IPS DF 6.9 (cell line): Measurements from ENCODE around the gene DRC1.
"Not testable (repeated sequence)": the region's sequence is repeated elsewhere in the genome, so short reads cannot be mapped to it uniquely, and the experiment has no call there.

Source experiments
- DNase-seq: peaks from one replicate; pipeline ENCODE4 v3.0.0-alpha.2; 2013; ENCODE audit warnings: low read depth, low spot score
- H3K27ac ChIP-seq: one replicate; pipeline ENCODE4 v1.5.1; 2013; ENCODE audit warnings: low read length, control low read depth
- H3K27me3 ChIP-seq: 2 replicates; pipeline ENCODE4 v1.6.1; 2013; ENCODE audit warnings: mild to moderate bottlenecking, low read length; ENCODE audit not compliant: control insufficient read depth, insufficient read depth
- H3K36me3 ChIP-seq: 2 replicates; pipeline ENCODE4 v1.6.1; 2013; ENCODE audit warnings: low read length; ENCODE audit not compliant: control insufficient read depth, insufficient read depth
- H3K4me1 ChIP-seq: 2 replicates; pipeline ENCODE4 v1.6.1; 2013; ENCODE audit warnings: low read length; ENCODE audit not compliant: control insufficient read depth, insufficient read depth
- H3K4me3 ChIP-seq: 2 replicates; pipeline ENCODE4 v1.5.1; 2013; ENCODE audit warnings: mild to moderate bottlenecking, low read length
- H3K9me3 ChIP-seq: 2 replicates; pipeline ENCODE4 v1.6.1; 2013; ENCODE audit warnings: low read length, inconsistent platforms; ENCODE audit not compliant: control insufficient read depth, insufficient read depth
- WGBS: extraction: QIAGEN DNeasy Blood & Tissue Kit; methylation state at CpG from one replicate; pipeline ENCODE4 v1.1.7; 2013; ENCODE audit warnings: mixed read lengths, missing lambda C conversion rate; ENCODE audit not compliant: insufficient read length, insufficient coverage; 5-methylcytosine and 5-hydroxymethylcytosine counted together

The DRC1 gene

GRCh38 chr2:26462511-26463243, 61.0 kb downstream of the DRC1 start:
- no peaks in the 10 kb centered on the region for H3K36me3 ChIP-seq
- peaks cover 1% of the 10 kb centered on the region; the same call in 1 of the 2 replicates for H3K4me1 ChIP-seq
- H3K4me3 ChIP-seq: no peak overlapping the region
- no peak overlapping the region for H3K27ac ChIP-seq
- H3K9me3 ChIP-seq: no peaks in the 10 kb centered on the region
- no peaks in the 10 kb centered on the region for H3K27me3 ChIP-seq
- WGBS: no CpG with 5 or more reads among the region's 14 CpGs
- DNase-seq: peak; percentile 31

DNA sequence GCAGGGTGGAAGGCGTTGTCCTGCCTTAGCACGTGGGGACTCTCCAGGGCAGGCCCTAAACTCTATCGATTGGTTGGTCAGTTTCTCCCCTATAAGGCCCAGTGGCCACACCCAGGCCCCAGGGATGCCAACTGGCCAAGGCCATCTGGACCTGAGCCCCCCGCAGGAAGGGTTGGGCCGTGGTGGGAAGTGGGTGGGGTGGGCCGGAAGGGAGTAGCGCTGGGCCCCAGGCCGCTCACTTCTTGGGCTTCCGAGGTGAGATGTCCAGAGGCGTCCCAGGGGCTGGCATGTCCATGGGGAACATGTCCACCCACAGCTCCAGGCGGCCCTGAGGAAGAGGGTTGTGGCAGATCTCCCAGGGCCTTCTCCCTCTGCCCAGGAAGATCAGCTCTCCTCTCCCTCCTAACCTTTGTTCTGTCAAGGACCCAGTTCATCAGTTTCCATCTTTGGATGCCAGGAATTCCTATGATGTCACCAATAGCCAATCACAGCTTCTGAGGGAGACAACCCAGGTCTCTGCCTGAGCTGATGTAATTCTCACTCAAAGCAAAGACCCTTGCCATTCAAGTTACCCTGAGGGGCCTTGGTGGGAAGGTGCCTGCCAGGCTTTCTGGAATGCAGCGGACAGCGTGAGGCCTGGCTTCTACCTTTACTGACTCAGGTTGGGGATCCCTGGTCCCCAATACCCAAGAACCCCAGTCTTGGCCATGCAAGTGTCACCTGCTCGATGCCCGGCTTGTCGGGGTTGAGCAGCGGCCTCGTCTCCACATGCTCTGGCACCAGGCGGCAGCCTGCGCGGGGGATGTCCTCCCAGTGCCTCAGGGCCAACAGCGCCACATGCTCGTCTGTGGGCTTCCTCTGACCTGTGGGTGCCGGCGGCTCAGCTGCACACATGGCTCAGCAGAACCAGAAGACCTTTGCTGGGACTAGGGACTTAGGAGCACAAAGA, 61.8 kb downstream of the DRC1 start:
- Histone ChIP-seq H3K36me3 (no peaks in the 10 kb centered on the region), H3K4me3 (no peak overlapping the region), H3K27me3 (no peaks in the 10 kb centered on the region), H3K27ac (no peak overlapping the region), H3K4me1 (peaks cover 1% of the 10 kb centered on the region; the same call in 1 of the 2 replicates), H3K9me3 (no peaks in the 10 kb centered on the region)
- DNase-seq: peak; percentile 50
- no CpG with 5 or more reads among the region's 25 CpGs for WGBS

- Histone ChIP-seq H3K4me3 (no peak overlapping the region), H3K4me1 (peaks cover 1% of the 10 kb centered on the region; the same call in 1 of the 2 replicates), H3K36me3 (no peaks in the 10 kb centered on the region), H3K27ac (no peak overlapping the region), H3K27me3 (no peaks in the 10 kb centered on the region), H3K9me3 (no peaks in the 10 kb centered on the region)
- DNase-seq: no peak
- WGBS: no CpG with 5 or more reads among the region's 14 CpGs
Measured at GRCh38 chr2:26464390-26465265, 62.9 kb downstream of the DRC1 start.

DNA sequence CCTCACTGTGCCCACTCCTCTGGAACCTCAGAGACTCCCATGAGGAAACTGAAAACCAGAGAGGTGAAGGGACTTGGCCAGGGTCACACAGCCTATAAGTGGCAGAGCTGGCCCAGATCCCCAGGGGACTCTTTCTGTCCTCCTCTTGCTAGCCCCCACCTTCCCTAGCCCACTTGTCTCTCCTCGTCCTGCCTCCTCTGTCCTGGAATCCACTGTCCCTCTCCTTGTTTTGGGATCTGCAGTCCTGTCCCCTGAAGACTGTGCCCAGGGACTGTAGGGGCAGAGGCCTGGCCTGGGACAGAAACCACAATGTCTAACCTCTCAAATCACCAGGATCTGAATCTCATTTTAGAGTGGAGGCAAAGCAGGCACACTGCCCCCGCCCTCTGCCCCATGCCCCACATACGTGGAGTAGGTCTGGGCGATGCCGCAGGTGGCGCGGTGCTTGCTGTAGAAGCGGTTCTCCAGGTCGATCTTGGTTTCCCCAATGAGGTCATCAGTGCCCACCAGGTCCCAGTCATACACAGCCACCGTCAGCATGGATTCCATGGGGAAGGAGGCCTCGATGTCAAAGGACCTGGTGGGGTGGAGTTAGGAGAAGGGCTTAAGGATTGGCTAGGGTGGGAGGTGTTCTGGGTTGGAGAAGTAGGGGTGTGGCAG, 63.7 kb downstream of the DRC1 start:
- Histone ChIP-seq H3K4me3 (no peak overlapping the region), H3K36me3 (no peaks in the 10 kb centered on the region), H3K27me3 (no peaks in the 10 kb centered on the region), H3K27ac (no peak overlapping the region), H3K9me3 (no peaks in the 10 kb centered on the region), H3K4me1 (peaks cover 1% of the 10 kb centered on the region; the same call in 1 of the 2 replicates)
- no peak for DNase-seq
- WGBS: no CpG with 5 or more reads among the region's 11 CpGs

DNA sequence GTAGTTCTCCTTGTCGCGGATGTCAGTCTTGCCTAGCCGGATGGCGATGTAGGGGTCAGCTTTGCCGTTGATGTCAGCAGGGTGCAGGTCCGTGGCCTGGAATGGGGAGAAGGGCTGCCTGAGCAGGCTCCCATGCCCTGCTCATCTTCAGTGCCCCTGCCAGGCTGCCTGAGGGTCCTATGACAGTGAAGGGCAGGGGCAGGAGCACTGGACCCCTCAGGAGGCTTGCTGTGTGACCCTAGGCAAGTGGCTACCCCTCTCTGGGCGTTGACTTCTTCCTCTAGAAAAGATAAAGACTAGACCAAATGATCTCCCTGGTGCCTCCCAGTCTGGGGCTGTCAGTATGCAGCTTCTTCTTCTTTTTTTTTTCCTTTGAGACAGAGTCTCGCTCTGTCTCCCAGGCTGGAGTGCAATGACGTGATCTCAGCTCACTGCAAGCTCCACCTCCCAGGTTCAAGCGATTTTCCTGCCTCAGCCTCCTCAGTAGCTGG, 64.3 kb downstream of the DRC1 start:
- peaks cover 1% of the 10 kb centered on the region; the same call in 1 of the 2 replicates for H3K4me1 ChIP-seq
- WGBS: no CpG with 5 or more reads among the region's 10 CpGs
- no peak overlapping the region for H3K27ac ChIP-seq
- no peaks in the 10 kb centered on the region for H3K9me3 ChIP-seq
- no peaks in the 10 kb centered on the region for H3K36me3 ChIP-seq
- DNase-seq: no peak
- no peak overlapping the region for H3K4me3 ChIP-seq
- no peaks in the 10 kb centered on the region for H3K27me3 ChIP-seq

- no peaks in the 10 kb centered on the region for H3K9me3 ChIP-seq
- H3K4me3 ChIP-seq: no peak overlapping the region
- no peaks in the 10 kb centered on the region for H3K36me3 ChIP-seq
- H3K4me1 ChIP-seq: peaks cover 2% of the 10 kb centered on the region; the same call in 1 of the 2 replicates
- H3K27ac ChIP-seq: no peak overlapping the region
- WGBS: no CpG with 5 or more reads among the region's 22 CpGs
- H3K27me3 ChIP-seq: no peaks in the 10 kb centered on the region
- DNase-seq: no peak
Measured at GRCh38 chr2:26466662-26467310, 65.1 kb downstream of the DRC1 start.

DNA sequence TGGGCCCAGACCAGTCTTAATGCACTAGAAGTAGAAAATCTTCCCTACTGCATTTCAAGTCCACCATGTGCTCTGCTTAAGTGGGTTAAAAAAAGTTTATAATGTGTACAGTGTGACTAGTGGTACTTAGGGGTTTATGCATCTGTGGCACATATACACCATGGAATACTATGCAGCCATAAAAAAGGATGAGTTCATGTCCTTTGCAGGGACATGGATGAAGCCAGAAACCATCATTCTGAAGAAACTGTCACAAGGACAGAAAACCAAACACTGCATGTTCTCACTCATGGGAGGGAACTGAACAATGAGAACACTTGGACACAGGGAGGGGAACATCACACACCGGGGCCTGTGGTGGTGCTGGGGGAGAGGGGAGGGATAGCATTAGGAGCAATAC, 66.8 kb downstream of the DRC1 start:
- H3K9me3 ChIP-seq, H3K4me3 ChIP-seq, H3K4me1 ChIP-seq, DNase-seq, H3K36me3 ChIP-seq, H3K27me3 ChIP-seq, H3K27ac ChIP-seq: not testable (repeated sequence)
- no CpG with 5 or more reads among the region's 1 CpG for WGBS

DNA sequence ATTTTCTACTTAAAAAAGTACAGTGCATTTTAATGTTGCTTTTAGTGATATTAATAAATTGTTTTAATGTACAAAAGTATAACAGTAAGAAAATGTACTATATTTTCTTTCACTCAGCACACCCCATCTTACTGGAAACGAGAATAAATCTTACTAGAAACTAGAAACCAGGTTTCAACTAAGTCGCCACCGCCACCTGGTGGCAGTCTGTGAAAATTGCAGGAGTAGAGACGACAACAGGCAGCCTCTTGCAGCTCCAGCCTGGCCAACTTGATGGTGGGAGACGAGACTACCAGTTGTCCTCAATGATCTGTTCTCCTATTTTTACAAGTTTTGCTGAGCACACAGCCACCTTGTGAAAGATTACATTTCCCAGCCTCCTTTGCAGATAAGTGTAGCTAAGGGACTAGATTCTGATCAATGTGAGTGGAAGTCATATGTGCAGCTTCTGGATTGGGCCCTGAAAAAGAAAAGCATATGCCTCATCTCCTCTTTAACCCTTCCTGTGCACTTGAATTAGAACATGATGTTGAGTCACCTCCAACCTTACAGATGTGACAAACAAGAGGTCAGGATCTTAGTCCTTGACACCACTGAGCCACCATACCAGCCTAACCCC, 67.5 kb downstream of the DRC1 start:
- no CpG with 5 or more reads among the region's 5 CpGs for WGBS
- peak; percentile 71 for DNase-seq

DNA sequence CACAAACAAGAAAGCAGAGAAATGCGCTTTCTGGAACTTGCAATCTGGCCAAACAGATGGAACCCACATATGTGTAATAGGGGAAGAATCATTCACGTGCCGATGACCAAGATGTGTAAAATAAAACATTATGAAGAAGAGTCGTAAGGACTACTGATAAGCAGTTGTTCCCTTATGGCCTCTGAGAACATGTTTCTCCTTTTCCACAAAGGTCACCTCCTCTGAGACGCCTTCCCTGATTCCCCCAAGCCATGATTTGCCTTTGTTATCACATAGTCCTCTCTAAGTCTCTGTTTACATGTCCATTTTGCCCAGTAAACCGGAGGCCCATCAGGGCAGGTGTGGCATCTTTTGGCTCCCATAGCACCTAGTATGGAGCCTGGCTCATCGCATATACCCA, 68.2 kb downstream of the DRC1 start:
- no peak for DNase-seq
- WGBS: no CpG with 5 or more reads among the region's 7 CpGs
- Histone ChIP-seq H3K4me3 (no peak overlapping the region), H3K36me3 (no peaks in the 10 kb centered on the region), H3K9me3 (no peaks in the 10 kb centered on the region), H3K27ac (no peak overlapping the region), H3K4me1 (peaks cover 2% of the 10 kb centered on the region; the same call in 1 of the 2 replicates), H3K27me3 (no peaks in the 10 kb centered on the region)

More for the DNA sequence above, 67.5 kb downstream of the DRC1 start:
- no peaks in the 10 kb centered on the region for H3K36me3 ChIP-seq
- peaks cover 2% of the 10 kb centered on the region; the same call in 1 of the 2 replicates for H3K4me1 ChIP-seq
- H3K9me3 ChIP-seq: no peaks in the 10 kb centered on the region
- no peak overlapping the region for H3K27ac ChIP-seq
- no peak overlapping the region for H3K4me3 ChIP-seq
- no peaks in the 10 kb centered on the region for H3K27me3 ChIP-seq
